Heart left ventricle (tissue), 16 donors: ENCODE measurements around the gene JHY. TPM values are rescaled to one million over a fixed set of nuclear protein-coding genes. Genes with fewer than 3 reads are reported as not detected.

ENCODE experiments used
- ATAC-seq, 4 donors: fragments of 200-7000 bp; cut with Tn5 transposase; one replicate each; pipeline ENCODE4 v1.9.1; 2020 to 2022; ENCODE audit warnings: moderate library complexity in 4 of 4, mild to moderate bottlenecking in 3 of 4, moderate number of reproducible peaks in 1 of 4
- DNase-seq, 5 donors: peaks; one replicate each; pipeline ENCODE4 v3.0.0-alpha.2; 2020
- H3K27ac ChIP-seq, 12 donors: fragments of 200-600 bp; sonication (generic) in 4 of 12; one replicate each; pipeline versions ENCODE4 v1.5.0 to v1.8.0; 2016 to 2022; ENCODE audit warnings: mild to moderate bottlenecking in 2 of 12
- H3K27me3 ChIP-seq, 9 donors: fragments of 200-600 bp; sonication (generic) in 2 of 9; one replicate each; pipeline versions ENCODE4 v1.5.1 to v1.8.0; 2016 to 2022; ENCODE audit warnings: mild to moderate bottlenecking in 3 of 9
- H3K36me3 ChIP-seq, 9 donors: fragments of 200-600 bp; sonication (generic) in 2 of 9; one replicate each; pipeline versions ENCODE4 v1.5.0 to v1.8.0; 2018 to 2022; ENCODE audit warnings: mild to moderate bottlenecking in 2 of 9
- H3K4me1 ChIP-seq, 12 donors: fragments of 200-600 bp; sonication (generic) in 4 of 12; one replicate each; pipeline versions ENCODE4 v1.5.0 to v1.8.0; 2016 to 2022; ENCODE audit warnings: mild to moderate bottlenecking in 3 of 12
- H3K4me3 ChIP-seq, 12 donors: fragments of 200-600 bp; sonication (generic) in 4 of 12; one replicate each; pipeline versions ENCODE4 v1.5.0 to v1.8.0; 2017 to 2022; ENCODE audit warnings: mild to moderate bottlenecking in 9 of 12, moderate library complexity in 4 of 12
- H3K9me3 ChIP-seq, 12 donors: fragments of 200-600 bp; sonication (generic) in 4 of 12; one replicate each; pipeline versions ENCODE4 v1.5.0 to v1.8.0; 2016 to 2022; ENCODE audit warnings: mild to moderate bottlenecking in 1 of 12
- POLR2A ChIP-seq, 2 donors: fragments of 450-650 bp; IDR thresholded peaks; one replicate each; pipeline ENCODE4 v1.6.1; 2017; ENCODE audit warnings: antibody characterized with exemption in 2 of 2, mild to moderate bottlenecking in 2 of 2, moderate library complexity in 2 of 2
- WGBS, 4 donors: extraction: QIAGEN DNeasy Blood & Tissue Kit in 2 of 4; methylation state at CpG; one replicate each; pipeline versions ENCODE4 v1.1.5 to v1.1.7; 2013 to 2018; 5-methylcytosine and 5-hydroxymethylcytosine counted together
- intact Hi-C, 10 donors: fragments of 100-400 bp; cut with DNase I; formaldehyde crosslinking; loops; one replicate each; pipeline versions ENCODE4 v1.11.1 to v1.14.2; 2022
- long read RNA-seq, 3 donors: library from polyadenylated mRNA; unstranded; transcript quantifications; one replicate each; pipeline ENCODE4 v2.0.0, GENCODE V29; 2020 to 2021
- polyA plus RNA-seq, 2 donors: library from polyadenylated mRNA; stranded (reverse); fragments of 200-250 nt; gene quantifications; one replicate each; pipeline ENCODE4 v1.2.3, GENCODE V29; 2013
- total RNA-seq, 9 donors: library from RNA; depleted of rRNA in 2 of 9; stranded (reverse); fragments of >200 nt in 2 of 9; fragmentation: NEBNext Ultra II Directional in 3 of 9; extraction: Animal tissue kit (Norgen Biotek cat#: 25700) in 3 of 9; gene quantifications; one replicate each; pipeline versions ENCODE4 v1.1.0 to v1.2.4, GENCODE V29; 2016 to 2023
- TF ChIP-seq, protein P1 (sequence below), 12 donors: fragments of 200-600 bp; sonication (generic) in 4 of 12; IDR thresholded peaks; one replicate each; pipeline versions ENCODE4 v1.5.0 to v1.8.0; 2018 to 2022; ENCODE audit warnings: antibody characterized with exemption in 12 of 12, mild to moderate bottlenecking in 5 of 12
- donor health status: ischemic (EF 13 %, LVEDD 7.1; RV severe dilation, severe dysfunction).
- donor health status: healthy with polysubstance abuse.
- donor health status: DM: no; HTN: yes; CAD: no.
- donor health status: DM: no; HTN: no; CAD: no.
- donor health status: ischemic (EF 25% LVEDD 6.9; RV normal size, moderate dysfunction).
- donor health status: ischemic (EF 25% LVEDD 5.7; RV mildly dilated, moderate dysfunction).
- donor health status: healthy.
- donor health status: DM: yes; HTN: yes; CAD: no.
- donor health status: ischemic (EF 35%, LVEDD 5.7; RV mildly dilated, moderate dysfunction).
- donor health status: nonischemic (EF 11% LVEDD 7.7; RV severe dilation, severe dysfunction).
- donor health status: DM: yes; HTN: yes; CAD: no.
- donor health status: PGD.
- donor health status: ischemic (EF 29% LVEDD 5.4; RV normal size, mild dysfunction).
- donor health status: nonischemic (EF 23%, LVEDD 6.1; RV moderate dilation, normal function).

Gene JHY
- total RNA-seq: 1 to 10 TPM in 5 of 9 donors, under 1 TPM in 4; 0.50 to 2.3 (median 1.1) TPM
- polyA plus RNA-seq: under 1 TPM; 0.54 to 0.61 TPM
- long read RNA-seq, donor 1, partial matches to known transcripts: 2 of 3 reads
- long read RNA-seq, donor 1, other reads (novel, unspliced or antisense): 0 of 3 reads
- long read RNA-seq, donor 2, partial matches to known transcripts: 2 of 4 reads
- long read RNA-seq, donor 2, other reads (novel, unspliced or antisense): 0 of 4 reads
- long read RNA-seq, donor 3, partial matches to known transcripts: 0 of 1 reads
- long read RNA-seq, donor 3, other reads (novel, unspliced or antisense): 0 of 1 reads

DNA sequence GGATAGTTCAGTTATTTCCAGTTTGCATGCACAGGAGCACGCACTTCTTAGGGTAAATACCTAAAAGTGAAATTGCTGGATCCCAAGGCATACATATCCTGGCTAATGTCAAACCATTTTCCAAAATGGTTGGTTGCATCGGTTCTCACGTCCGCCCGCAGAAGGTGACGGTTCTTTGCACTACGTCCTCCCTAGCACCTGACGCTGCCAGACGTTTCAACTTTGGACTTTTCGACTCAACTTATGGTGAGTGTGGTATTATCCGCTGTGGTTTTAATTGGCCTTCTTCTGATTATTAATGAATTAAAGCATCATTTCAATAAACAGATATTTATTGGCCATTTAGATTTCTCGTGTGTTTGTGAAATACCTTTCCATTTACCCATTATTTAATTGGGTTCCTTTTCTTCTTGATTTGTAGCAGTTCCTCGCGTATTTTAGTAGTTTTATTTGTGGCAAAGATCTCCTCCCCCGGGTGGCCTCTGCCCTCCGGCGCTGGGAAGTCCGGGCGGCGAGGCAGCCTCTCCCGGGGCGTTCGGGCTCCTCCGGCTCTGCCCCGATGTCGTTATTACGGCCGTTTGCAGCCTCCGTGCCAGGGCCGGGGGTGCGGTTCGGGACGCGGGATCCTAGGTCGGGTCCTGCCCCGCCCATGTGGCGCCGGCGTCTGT, at the start of gene JHY:
TSS of gene JHY (plus strand) at position 571 of the 668 bp plus-strand sequence. CDS start 3,091 bp downstream, outside the sequence.
- WGBS, 4 donors: 24 to 36% (median 27%) methylated on average over 30 to 39 of the region's 39 CpGs
- Histone ChIP-seq H3K9me3 (no peaks in the 10 kb centered on the region), H3K27ac (peak within 1 kb of the TSS in 10 of 12 donors; percentile 59 to 79 (median 77)), H3K4me3 (peak within 1 kb of the TSS; percentile 42 to 78 (median 70)), H3K4me1 (peaks cover 0 to 14% (median 1%) of the 10 kb centered on the region in 12 donors), H3K36me3 (peaks cover 0 to 5% (median 0%) of the 10 kb centered on the region in 9 donors), H3K27me3 (peaks cover 0 to 18% (median 5%) of the 10 kb centered on the region in 9 donors)
- TF ChIP-seq, protein P1, sequence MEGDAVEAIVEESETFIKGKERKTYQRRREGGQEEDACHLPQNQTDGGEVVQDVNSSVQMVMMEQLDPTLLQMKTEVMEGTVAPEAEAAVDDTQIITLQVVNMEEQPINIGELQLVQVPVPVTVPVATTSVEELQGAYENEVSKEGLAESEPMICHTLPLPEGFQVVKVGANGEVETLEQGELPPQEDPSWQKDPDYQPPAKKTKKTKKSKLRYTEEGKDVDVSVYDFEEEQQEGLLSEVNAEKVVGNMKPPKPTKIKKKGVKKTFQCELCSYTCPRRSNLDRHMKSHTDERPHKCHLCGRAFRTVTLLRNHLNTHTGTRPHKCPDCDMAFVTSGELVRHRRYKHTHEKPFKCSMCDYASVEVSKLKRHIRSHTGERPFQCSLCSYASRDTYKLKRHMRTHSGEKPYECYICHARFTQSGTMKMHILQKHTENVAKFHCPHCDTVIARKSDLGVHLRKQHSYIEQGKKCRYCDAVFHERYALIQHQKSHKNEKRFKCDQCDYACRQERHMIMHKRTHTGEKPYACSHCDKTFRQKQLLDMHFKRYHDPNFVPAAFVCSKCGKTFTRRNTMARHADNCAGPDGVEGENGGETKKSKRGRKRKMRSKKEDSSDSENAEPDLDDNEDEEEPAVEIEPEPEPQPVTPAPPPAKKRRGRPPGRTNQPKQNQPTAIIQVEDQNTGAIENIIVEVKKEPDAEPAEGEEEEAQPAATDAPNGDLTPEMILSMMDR (IDR thresholded peaks at IDR 0.05): no peak
- no peak for TF ChIP-seq POLR2A (IDR thresholded peaks at IDR 0.05)
- ATAC-seq: peak in 1 of 4 donors; percentile 55
- intact Hi-C loops: no loop called here
- DNase-seq: peak in 2 of 5 donors; percentile 56 to 60

DNA sequence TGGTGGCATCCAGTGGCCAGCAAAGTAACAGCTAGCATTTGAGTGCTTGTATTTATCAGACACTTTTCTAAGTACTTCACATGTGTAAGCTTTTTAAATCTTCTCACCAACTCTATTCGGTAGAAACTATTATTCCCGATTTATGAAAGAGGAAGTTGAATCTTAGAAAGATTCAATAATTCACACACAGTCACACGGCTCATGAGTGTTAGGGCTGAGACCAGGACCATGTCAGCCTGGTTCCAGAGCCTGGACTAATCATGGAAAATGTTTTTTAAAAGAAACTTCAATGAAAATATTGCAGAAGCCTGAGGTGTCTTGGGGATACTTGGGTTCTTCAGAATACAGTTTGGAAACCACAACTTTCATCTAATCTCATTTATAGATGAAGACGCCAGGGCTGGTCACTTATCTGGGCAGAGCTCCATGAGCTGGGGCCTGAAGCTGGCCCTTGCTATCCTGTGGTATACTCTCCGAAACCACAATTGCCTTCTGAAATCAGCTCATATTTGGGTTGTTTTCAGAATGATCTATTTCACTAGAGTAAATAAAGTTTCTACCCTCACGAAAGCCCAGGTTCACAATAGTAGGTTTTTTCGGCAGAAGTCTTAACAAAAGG, 48.6 kb upstream of the JHY start:
- DNase-seq: no peak
- H3K27ac ChIP-seq: no peak overlapping the region
- no peak overlapping the region for H3K4me3 ChIP-seq
- ATAC-seq: no peak
- no peaks in the 10 kb centered on the region for H3K27me3 ChIP-seq
- WGBS, 4 donors: 80 to 87% (median 86%) methylated on average over 7 of the region's 7 CpGs
- intact Hi-C loops: no loop called here
- no peaks in the 10 kb centered on the region for H3K4me1 ChIP-seq
- no peaks in the 10 kb centered on the region for H3K36me3 ChIP-seq
- H3K9me3 ChIP-seq: no peaks in the 10 kb centered on the region
- no peak for TF ChIP-seq POLR2A (IDR thresholded peaks at IDR 0.05)
- TF ChIP-seq, protein P1 (IDR thresholded peaks at IDR 0.05): no peak

DNA sequence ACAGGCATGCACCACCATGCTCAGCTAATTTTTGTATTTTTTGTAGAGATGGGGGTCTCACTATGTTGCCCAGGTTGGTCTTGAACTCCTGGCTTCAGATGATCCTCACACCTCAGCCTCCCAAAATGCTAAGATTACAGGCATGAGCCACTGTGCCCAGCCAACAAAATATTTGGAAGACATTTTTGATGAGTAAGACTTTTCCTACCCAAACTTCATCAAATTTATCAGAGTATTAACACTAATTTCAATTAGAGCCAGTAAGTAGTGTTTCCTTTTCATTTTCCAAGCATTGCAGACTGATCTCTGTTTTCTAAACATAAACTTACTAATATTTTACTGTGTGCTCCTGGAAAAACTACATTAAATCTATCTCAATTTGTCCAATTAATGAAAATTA, 45.6 kb upstream of the JHY start:
- Histone ChIP-seq H3K27me3 (no peaks in the 10 kb centered on the region), H3K36me3 (no peaks in the 10 kb centered on the region), H3K9me3 (no peaks in the 10 kb centered on the region), H3K27ac (no peak overlapping the region), H3K4me1 (no peaks in the 10 kb centered on the region), H3K4me3 (no peak overlapping the region)
- TF ChIP-seq, protein P1 (IDR thresholded peaks at IDR 0.05): no peak
- no peak for TF ChIP-seq POLR2A (IDR thresholded peaks at IDR 0.05)
- no peak for DNase-seq
- ATAC-seq: no peak
- intact Hi-C loops: no loop called here
